CD8-positive, alpha-beta memory T cell (primary cell): ENCODE measurements around the gene ATAD1. TPM values are rescaled to one million over a fixed set of nuclear protein-coding genes. Genes with fewer than 3 reads are reported as not detected.

Experiments
- CTCF ChIA-PET: fragments of 350-600 bp; sonication (Branson Sonifier 250); formaldehyde crosslinking; loops from one replicate; lab custom pipeline; 2021; ENCODE audit warnings: antibody characterized with exemption; lab: Charles Lee
- POLR2A ChIA-PET: fragments of 350-600 bp; sonication (Branson Sonifier 250); formaldehyde crosslinking; loops from one replicate; lab custom pipeline; 2021; ENCODE audit warnings: antibody characterized with exemption; lab: Charles Lee
- DNase-seq, 5 donors: peaks; one replicate each; pipeline versions ENCODE4 v3.0.0 to v3.0.0-alpha.2; 2020 to 2022; ENCODE audit warnings: mixed read lengths in 1 of 5
- H3K27ac ChIP-seq: one replicate; pipeline ENCODE4 v1.7.0; 2013; ENCODE audit warnings: low read depth, mild to moderate bottlenecking, low read length, moderate library complexity
- H3K27me3 ChIP-seq: 2 replicates; pipeline ENCODE4 v1.7.0; 2013; ENCODE audit warnings: low read length, mild to moderate bottlenecking; ENCODE audit not compliant: insufficient read depth, poor library complexity, severe bottlenecking
- H3K36me3 ChIP-seq: 2 replicates; pipeline ENCODE4 v1.7.0; 2013; ENCODE audit warnings: mild to moderate bottlenecking, low read length, moderate library complexity; ENCODE audit not compliant: insufficient read depth
- H3K4me1 ChIP-seq: 2 replicates; pipeline ENCODE4 v1.7.0; 2013; ENCODE audit warnings: mild to moderate bottlenecking, low read length, moderate library complexity; ENCODE audit not compliant: insufficient read depth
- H3K4me3 ChIP-seq: 2 replicates; pipeline ENCODE4 v1.7.0; 2013; ENCODE audit warnings: mild to moderate bottlenecking, low read length
- H3K9me3 ChIP-seq: 2 replicates; pipeline ENCODE4 v1.7.0; 2013; ENCODE audit warnings: mild to moderate bottlenecking, low read length
- H3K27ac Mint-ChIP-seq, 8 donors: one replicate each; pipeline ENCODE4 v1.8.0; 2020 to 2021; ENCODE audit warnings: mixed read lengths in 8 of 8, mild to moderate bottlenecking in 6 of 8, inconsistent platforms in 3 of 8, moderate library complexity in 3 of 8
- H3K27me3 Mint-ChIP-seq, 2 donors: one replicate each; pipeline ENCODE4 v1.8.0; 2020 to 2021; ENCODE audit warnings: mixed read lengths in 2 of 2, mild to moderate bottlenecking in 1 of 2, moderate library complexity in 1 of 2
- H3K36me3 Mint-ChIP-seq, 3 donors: one replicate each; pipeline ENCODE4 v1.8.0; 2020 to 2021; ENCODE audit warnings: mixed read lengths in 3 of 3, inconsistent platforms in 1 of 3, mild to moderate bottlenecking in 1 of 3
- H3K4me1 Mint-ChIP-seq, 3 donors: one replicate each; pipeline ENCODE4 v1.8.0; 2020 to 2021; ENCODE audit warnings: mixed read lengths in 3 of 3, inconsistent platforms in 1 of 3, mild to moderate bottlenecking in 1 of 3
- H3K4me3 Mint-ChIP-seq, 7 donors: one replicate each; pipeline ENCODE4 v1.8.0; 2020 to 2021; ENCODE audit warnings: mixed read lengths in 7 of 7, mild to moderate bottlenecking in 6 of 7, moderate library complexity in 4 of 7, inconsistent platforms in 2 of 7
- H3K9me3 Mint-ChIP-seq, 5 donors: one replicate each; pipeline ENCODE4 v1.8.0; 2020 to 2022; ENCODE audit warnings: mixed read lengths in 5 of 5, mild to moderate bottlenecking in 3 of 5, moderate library complexity in 2 of 5, inconsistent platforms in 1 of 5
- polyA plus RNA-seq: library from polyadenylated mRNA; unstranded; fragments of 300-500 nt; fragmentation: Illumina TruSeq; gene quantifications from one replicate; pipeline ENCODE4 v1.2.3, GENCODE V29; 2021
- total RNA-seq, 2 experiments: library from RNA; stranded (reverse); gene quantifications; one replicate each; pipeline ENCODE4 v1.2.3, GENCODE V29; 2021

The ATAD1 gene
- total and polyA plus RNA-seq, 3 experiments from 2014 or later = 47.2 to 62.3 (median 60.7) TPM

- peaks cover 0 to 8% (median 3%) of the 10 kb centered on the region in 5 donors for H3K9me3 Mint-ChIP-seq
- Histone ChIP-seq H3K27ac (no peak overlapping the region), H3K9me3 (no peaks in the 10 kb centered on the region), H3K27me3 (no peaks in the 10 kb centered on the region), H3K4me3 (no peak overlapping the region), H3K4me1 (peaks cover 8% of the 10 kb centered on the region), H3K36me3 (no peaks in the 10 kb centered on the region)
- CTCF ChIA-PET = no interaction called here
- H3K27ac Mint-ChIP-seq = peak overlapping the region in 4 of 8 donors; percentile 23 to 91 (median 48)
- peak overlapping the region in 1 of 7 donors; percentile 27 for H3K4me3 Mint-ChIP-seq
- POLR2A ChIA-PET = interaction anchor here (0.9 kb wide), 1 partner anchor 20 kb away, joined by 3 read pairs; the partner anchor contains the start of gene ATAD1
- no peak for DNase-seq
- H3K36me3 Mint-ChIP-seq = peaks cover 18 to 51% (median 18%) of the 10 kb centered on the region in 3 donors
- H3K27me3 Mint-ChIP-seq = no peaks in the 10 kb centered on the region
- peaks cover 53 to 78% (median 71%) of the 10 kb centered on the region in 3 donors for H3K4me1 Mint-ChIP-seq
Observed at GRCh38 chr10:87798082-87798481, 19.9 kb downstream of the ATAD1 start.

GRCh38 chr10:87794285-87794684, 23.7 kb downstream of the ATAD1 start:
- Mint-ChIP-seq H3K4me3 (peak overlapping the region in 1 of 7 donors; percentile 18), H3K4me1 (peaks cover 56 to 83% (median 68%) of the 10 kb centered on the region in 3 donors), H3K27ac (peak overlapping the region; percentile 6 to 86 (median 51)), H3K27me3 (peaks cover 0 to 1% of the 10 kb centered on the region in 2 donors), H3K9me3 (no peaks in the 10 kb centered on the region), H3K36me3 (peaks cover 0 to 60% (median 11%) of the 10 kb centered on the region in 3 donors)
- CTCF ChIA-PET = no interaction called here
- Histone ChIP-seq H3K27ac (no peak overlapping the region), H3K4me1 (peaks cover 8% of the 10 kb centered on the region), H3K4me3 (no peak overlapping the region), H3K36me3 (no peaks in the 10 kb centered on the region), H3K27me3 (no peaks in the 10 kb centered on the region), H3K9me3 (no peaks in the 10 kb centered on the region)
- no peak for DNase-seq
- POLR2A ChIA-PET = interaction anchor here (1.2 kb wide), 1 partner anchor 24 kb away, joined by 3 read pairs; the partner anchor contains the start of gene ATAD1

- H3K27ac Mint-ChIP-seq = no peak overlapping the region
- no peak overlapping the region for H3K27ac ChIP-seq
- no peak for DNase-seq
- H3K36me3 Mint-ChIP-seq = peaks cover 0 to 68% (median 15%) of the 10 kb centered on the region in 3 donors
- H3K27me3 Mint-ChIP-seq = peaks cover 0 to 1% of the 10 kb centered on the region in 2 donors
- no peaks in the 10 kb centered on the region for H3K4me1 ChIP-seq
- H3K4me3 ChIP-seq = no peak overlapping the region
- ChIA-PET CTCF (no interaction called here), POLR2A (no interaction called here)
- H3K36me3 ChIP-seq = peaks cover 5% of the 10 kb centered on the region
- H3K9me3 Mint-ChIP-seq = no peaks in the 10 kb centered on the region
- no peak overlapping the region for H3K4me3 Mint-ChIP-seq
- no peaks in the 10 kb centered on the region for H3K27me3 ChIP-seq
- peaks cover 34 to 57% (median 43%) of the 10 kb centered on the region in 3 donors for H3K4me1 Mint-ChIP-seq
- no peaks in the 10 kb centered on the region for H3K9me3 ChIP-seq
Observed at GRCh38 chr10:87790185-87790584, 27.8 kb downstream of the ATAD1 start.

DNA sequence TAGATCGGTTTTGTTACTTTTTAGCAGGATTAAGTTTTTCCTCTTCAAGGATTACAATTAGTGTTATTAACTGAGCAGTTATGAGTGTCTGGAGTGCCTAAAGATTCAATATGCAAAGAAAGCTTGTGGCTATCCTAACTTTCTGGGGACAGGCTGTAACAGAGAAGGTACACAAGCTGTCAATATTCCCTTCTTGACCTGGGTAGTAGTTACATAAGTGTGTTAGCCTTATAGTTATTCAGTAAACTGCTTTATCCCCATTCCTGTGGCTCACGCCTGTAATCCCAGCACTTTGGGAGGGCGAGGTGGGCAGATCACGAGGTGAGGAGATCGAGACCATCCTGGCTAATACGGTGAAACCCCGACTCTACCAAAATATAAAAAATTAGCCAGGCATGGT, 31.6 kb downstream of the ATAD1 start:
- Histone ChIP-seq H3K4me3 (no peak overlapping the region), H3K4me1 (no peaks in the 10 kb centered on the region), H3K36me3 (peaks cover 17% of the 10 kb centered on the region), H3K9me3 (no peaks in the 10 kb centered on the region), H3K27me3 (no peaks in the 10 kb centered on the region), H3K27ac (no peak overlapping the region)
- no peak overlapping the region for H3K4me3 Mint-ChIP-seq
- peaks cover 2 to 71% (median 22%) of the 10 kb centered on the region in 3 donors for H3K36me3 Mint-ChIP-seq
- H3K27ac Mint-ChIP-seq = peak overlapping the region in 3 of 8 donors; percentile 0 to 48 (median 11)
- ChIA-PET POLR2A (no interaction called here), CTCF (no interaction called here)
- no peak for DNase-seq
- H3K4me1 Mint-ChIP-seq = peaks cover 21 to 44% (median 34%) of the 10 kb centered on the region in 3 donors
- H3K9me3 Mint-ChIP-seq = no peaks in the 10 kb centered on the region
- no peaks in the 10 kb centered on the region for H3K27me3 Mint-ChIP-seq

DNA sequence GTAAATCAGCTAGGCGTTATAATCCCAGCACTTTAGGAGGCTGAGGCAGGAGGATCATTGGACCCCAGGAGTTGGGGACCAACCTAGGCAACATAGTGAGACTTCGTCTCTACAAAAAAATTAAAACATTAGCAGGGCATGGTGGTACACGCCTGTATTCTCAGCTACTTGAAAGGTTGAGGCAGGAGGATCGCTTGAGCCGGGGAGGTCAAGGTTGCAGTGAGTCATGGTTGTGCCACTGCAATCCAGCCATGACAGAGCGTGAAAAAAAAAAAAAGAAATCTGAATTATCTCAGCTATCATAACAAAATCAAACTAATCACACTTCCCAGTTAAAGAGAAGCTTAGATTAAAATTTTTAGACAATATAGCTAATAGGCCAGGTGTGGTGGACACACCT, 35.3 kb downstream of the ATAD1 start:
- Mint-ChIP-seq H3K4me1 (peaks cover 26 to 45% (median 45%) of the 10 kb centered on the region in 3 donors), H3K27me3 (no peaks in the 10 kb centered on the region), H3K36me3 (peaks cover 4 to 65% (median 24%) of the 10 kb centered on the region in 3 donors), H3K9me3 (no peaks in the 10 kb centered on the region), H3K4me3 (no peak overlapping the region), H3K27ac (no peak overlapping the region)
- no peak overlapping the region for H3K4me3 ChIP-seq
- no peaks in the 10 kb centered on the region for H3K27me3 ChIP-seq
- CTCF ChIA-PET = interaction anchor here (1.4 kb wide), 1 partner anchor 14 kb away, joined by 3 read pairs; no protein-coding TSS in a partner anchor
- POLR2A ChIA-PET = interaction anchor here (0.7 kb wide), 1 partner anchor 11 kb away, joined by 3 read pairs; no protein-coding TSS in a partner anchor
- no peak for DNase-seq
- peaks cover 16% of the 10 kb centered on the region for H3K36me3 ChIP-seq
- H3K9me3 ChIP-seq = no peaks in the 10 kb centered on the region
- H3K27ac ChIP-seq = no peak overlapping the region
- no peaks in the 10 kb centered on the region for H3K4me1 ChIP-seq

GRCh38 chr10:87781545-87781944, 36.5 kb downstream of the ATAD1 start:
- Histone ChIP-seq H3K27ac (no peak overlapping the region), H3K36me3 (peaks cover 16% of the 10 kb centered on the region), H3K4me3 (no peak overlapping the region), H3K27me3 (no peaks in the 10 kb centered on the region), H3K4me1 (no peaks in the 10 kb centered on the region), H3K9me3 (no peaks in the 10 kb centered on the region)
- H3K4me3 Mint-ChIP-seq = no peak overlapping the region
- ChIA-PET POLR2A (no interaction called here), CTCF (interaction anchor here (1.4 kb wide), 1 partner anchor 15 kb away, joined by 3 read pairs; no protein-coding TSS in a partner anchor)
- H3K27ac Mint-ChIP-seq = peak overlapping the region in 1 of 8 donors; percentile 26
- H3K27me3 Mint-ChIP-seq = no peaks in the 10 kb centered on the region
- H3K36me3 Mint-ChIP-seq = peaks cover 4 to 65% (median 27%) of the 10 kb centered on the region in 3 donors
- peaks cover 28 to 48% (median 45%) of the 10 kb centered on the region in 3 donors for H3K4me1 Mint-ChIP-seq
- no peaks in the 10 kb centered on the region for H3K9me3 Mint-ChIP-seq
- DNase-seq = no peak

GRCh38 chr10:87776328-87776727, 41.7 kb downstream of the ATAD1 start:
- H3K4me3 Mint-ChIP-seq = no peak overlapping the region
- Histone ChIP-seq H3K4me3 (no peak overlapping the region), H3K4me1 (no peaks in the 10 kb centered on the region), H3K27me3 (no peaks in the 10 kb centered on the region), H3K27ac (no peak overlapping the region), H3K9me3 (no peaks in the 10 kb centered on the region), H3K36me3 (peaks cover 4% of the 10 kb centered on the region)
- POLR2A ChIA-PET = no interaction called here
- CTCF ChIA-PET = no interaction called here
- peaks cover 16 to 27% (median 26%) of the 10 kb centered on the region in 3 donors for H3K4me1 Mint-ChIP-seq
- H3K36me3 Mint-ChIP-seq = peaks cover 1 to 57% (median 13%) of the 10 kb centered on the region in 3 donors
- no peak for DNase-seq
- no peaks in the 10 kb centered on the region for H3K27me3 Mint-ChIP-seq
- no peaks in the 10 kb centered on the region for H3K9me3 Mint-ChIP-seq
- H3K27ac Mint-ChIP-seq = no peak overlapping the region

DNA sequence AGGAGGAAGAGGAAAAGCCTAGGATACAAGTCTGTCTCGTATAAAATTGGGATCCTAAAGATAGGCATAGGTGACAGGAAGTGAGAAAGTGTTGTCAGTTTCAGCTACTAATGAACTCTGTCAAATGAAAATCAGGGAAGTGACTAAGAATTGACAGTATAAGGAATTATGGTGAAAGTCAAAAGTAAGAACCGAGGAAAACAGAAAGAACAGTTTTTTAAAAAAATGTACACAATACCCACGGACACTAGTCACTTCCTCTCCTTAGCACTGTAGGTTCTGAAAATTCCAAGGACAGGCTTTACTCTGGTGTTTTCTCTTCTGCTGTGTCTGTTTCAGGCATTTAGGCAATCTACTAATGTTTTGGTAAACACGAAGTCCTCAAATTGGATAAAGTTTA, 42.3 kb downstream of the ATAD1 start:
- POLR2A ChIA-PET = no interaction called here

More for the DNA sequence above, 42.3 kb downstream of the ATAD1 start:
- DNase-seq = no peak
- H3K27ac ChIP-seq = no peak overlapping the region
- H3K4me1 ChIP-seq = no peaks in the 10 kb centered on the region
- H3K27me3 ChIP-seq = no peaks in the 10 kb centered on the region
- CTCF ChIA-PET = no interaction called here
- H3K4me3 ChIP-seq = no peak overlapping the region
- Mint-ChIP-seq H3K4me1 (peaks cover 12 to 24% (median 22%) of the 10 kb centered on the region in 3 donors), H3K4me3 (no peak overlapping the region), H3K27me3 (no peaks in the 10 kb centered on the region), H3K36me3 (peaks cover 0 to 53% (median 10%) of the 10 kb centered on the region in 3 donors), H3K27ac (peak overlapping the region in 2 of 8 donors; percentile 15 to 70), H3K9me3 (no peaks in the 10 kb centered on the region)
- no peaks in the 10 kb centered on the region for H3K9me3 ChIP-seq
- H3K36me3 ChIP-seq = peaks cover 4% of the 10 kb centered on the region
